HG03342 (cell line): ENCODE measurements around the gene CTNNA1.
"Not testable (repeated sequence)": the region's sequence is repeated elsewhere in the genome, so short reads cannot be mapped to it uniquely, and the experiment has no call there.

Experiments
- ATAC-seq: cut with Tn5 transposase; IDR thresholded peaks from one replicate; pipeline ENCODE4 v1.9.1; 2021; ENCODE audit warnings: mild to moderate bottlenecking, moderate library complexity; ENCODE audit not compliant: unreplicated experiment

CTNNA1 gene

GRCh38 chr5:138752951-138753793 is at the start of gene CTNNA1:
TSS of gene CTNNA1 (plus strand) at chr5:138753425. CDS start at chr5:138781925, 28,500 bp downstream.
- ATAC-seq: peak; percentile 47

GRCh38 chr5:138703777-138704176 is 49.4 kb upstream of the CTNNA1 start:
- not testable (repeated sequence) for ATAC-seq

GRCh38 chr5:138705007-138705406 is 48.2 kb upstream of the CTNNA1 start:
- no peak for ATAC-seq

GRCh38 chr5:138705567-138705966 is 47.7 kb upstream of the CTNNA1 start:
- ATAC-seq: no peak

- ATAC-seq: no peak
Observed at GRCh38 chr5:138706655-138707480, 46.4 kb upstream of the CTNNA1 start.

- ATAC-seq: no peak
Observed at GRCh38 chr5:138708791-138709190, 44.4 kb upstream of the CTNNA1 start.

GRCh38 chr5:138709202-138709601 is 44.0 kb upstream of the CTNNA1 start:
- no peak for ATAC-seq

- ATAC-seq: no peak
Observed at GRCh38 chr5:138711087-138711486, 42.1 kb upstream of the CTNNA1 start.

- no peak for ATAC-seq
Observed at GRCh38 chr5:138711811-138712210, 41.4 kb upstream of the CTNNA1 start.

- no peak for ATAC-seq
Observed at GRCh38 chr5:138712324-138712723, 40.9 kb upstream of the CTNNA1 start.

GRCh38 chr5:138712791-138713190 is 40.4 kb upstream of the CTNNA1 start:
- ATAC-seq: no peak

- no peak for ATAC-seq
Observed at GRCh38 chr5:138713247-138713646, 40.0 kb upstream of the CTNNA1 start.

- no peak for ATAC-seq
Observed at GRCh38 chr5:138714694-138715093, 38.5 kb upstream of the CTNNA1 start.

- not testable (repeated sequence) for ATAC-seq
Observed at GRCh38 chr5:138715931-138716432, 37.2 kb upstream of the CTNNA1 start.

GRCh38 chr5:138716456-138716924 is 36.7 kb upstream of the CTNNA1 start:
- ATAC-seq: no peak

GRCh38 chr5:138717399-138717798 is 35.8 kb upstream of the CTNNA1 start:
- no peak for ATAC-seq

GRCh38 chr5:138719811-138720210 is 33.4 kb upstream of the CTNNA1 start:
- ATAC-seq: no peak

- no peak for ATAC-seq
Observed at GRCh38 chr5:138720840-138721239, 32.4 kb upstream of the CTNNA1 start.

GRCh38 chr5:138721979-138722378 is 31.2 kb upstream of the CTNNA1 start:
- ATAC-seq: no peak

- ATAC-seq: no peak
Observed at GRCh38 chr5:138722544-138723177, 30.6 kb upstream of the CTNNA1 start.
